Lung (tissue), 12 donors: Measurements from ENCODE around the gene SAMD11. TPM values are rescaled to one million over a fixed set of nuclear protein-coding genes. Genes with fewer than 3 reads are reported as not detected.

Source experiments
- ATAC-seq: fragments of 200-7000 bp; cut with Tn5 transposase; one replicate; pipeline ENCODE4 v1.9.1; 2020; ENCODE audit warnings: moderate number of reproducible peaks; ENCODE audit not compliant: insufficient read depth, low FRiP score
- DNase-seq, 3 donors: peaks; one replicate each; pipeline ENCODE4 v3.0.0-alpha.2; 2013 to 2017
- H3K27ac ChIP-seq, 2 donors: one replicate each; pipeline ENCODE4 v1.5.1; 2013; ENCODE audit warnings: mild to moderate bottlenecking in 2 of 2, moderate library complexity in 2 of 2, control low read depth in 1 of 2, inconsistent platforms in 1 of 2, low read depth in 1 of 2, low read length in 1 of 2
- H3K27me3 ChIP-seq, 3 donors: one replicate each; pipeline ENCODE4 v1.5.1; 2013; ENCODE audit warnings: low read length in 2 of 3; ENCODE audit not compliant: control insufficient read depth in 3 of 3, insufficient read depth in 3 of 3
- H3K36me3 ChIP-seq, 4 donors: one replicate each; pipeline ENCODE4 v1.5.1; 2013; ENCODE audit warnings: low read length in 4 of 4, mild to moderate bottlenecking in 1 of 4, moderate library complexity in 1 of 4; ENCODE audit not compliant: control insufficient read depth in 4 of 4, insufficient read depth in 4 of 4
- H3K4me1 ChIP-seq, 5 donors: one replicate each; pipeline ENCODE4 v1.5.1; 2013; ENCODE audit warnings: low read length in 5 of 5, mild to moderate bottlenecking in 2 of 5, moderate library complexity in 1 of 5; ENCODE audit not compliant: control insufficient read depth in 5 of 5, insufficient read depth in 5 of 5
- H3K4me3 ChIP-seq: one replicate; pipeline ENCODE4 v1.5.1; 2013; ENCODE audit warnings: mild to moderate bottlenecking, control low read depth, moderate library complexity
- H3K9ac ChIP-seq, 2 donors: one replicate each; pipeline ENCODE4 v1.5.1; 2013; ENCODE audit warnings: low read length in 2 of 2, control low read depth in 1 of 2; ENCODE audit not compliant: insufficient read depth in 1 of 2
- H3K9me3 ChIP-seq, 4 donors: one replicate each; pipeline ENCODE4 v1.5.1; 2013; ENCODE audit warnings: low read length in 3 of 4, mild to moderate bottlenecking in 1 of 4, moderate library complexity in 1 of 4; ENCODE audit not compliant: control insufficient read depth in 4 of 4, insufficient read depth in 3 of 4
- CTCF ChIP-seq: IDR thresholded peaks from 2 replicates; pipeline ENCODE4 v1.5.1; 2012; ENCODE audit warnings: mild to moderate bottlenecking; ENCODE audit errors: control extremely low read depth, extremely low read depth
- WGBS, 2 donors: extraction: QIAGEN DNeasy Blood & Tissue Kit; methylation state at CpG; one replicate each; pipeline ENCODE4 v1.1.7; 2013; 5-methylcytosine and 5-hydroxymethylcytosine counted together
- polyA plus RNA-seq, 2 donors: library from polyadenylated mRNA; stranded (reverse); fragments of 200-250 nt; gene quantifications; one replicate each; pipeline ENCODE4 v1.2.1, GENCODE V29; 2013
- total RNA-seq, 2 donors: library from RNA; depleted of rRNA in 1 of 2; stranded (reverse); fragments of >200 nt in 1 of 2; gene quantifications; one replicate each; pipeline ENCODE4 v1.2.1, GENCODE V29; 2014 to 2021
- donor health status: control.
- donor health status: control.
- donor health status: Bipolar disorder and iron deficiency.
- donor health status: healthy.
- donor health status: DM: yes; HTN: yes; CAD: no.

Gene SAMD11
- total and polyA plus RNA-seq, 4 donors = 3.7 to 26.3 (median 5.8) TPM

- peaks cover 0 to 19% (median under 1%) of the 10 kb centered on the region in 4 donors for H3K36me3 ChIP-seq
- no peak for ATAC-seq
- DNase-seq = peak in 1 of 3 donors; percentile 31
- TF ChIP-seq CTCF = no peak
- peaks cover 0 to 42% (median 11%) of the 10 kb centered on the region in 5 donors for H3K4me1 ChIP-seq
- H3K4me3 ChIP-seq = no peak overlapping the region
- H3K27me3 ChIP-seq = peaks cover 0 to 16% (median 5%) of the 10 kb centered on the region in 3 donors
- no peak overlapping the region for H3K9ac ChIP-seq
- H3K9me3 ChIP-seq = peaks cover 0 to 3% (median 0%) of the 10 kb centered on the region in 4 donors
- WGBS, 2 donors = 30 to 31% methylated on average over 10 of the region's 10 CpGs
- H3K27ac ChIP-seq = no peak overlapping the region
These were observed 9.8 kb downstream of the SAMD11 start for GRCh38 chr1:933603-933940.

GRCh38 chr1:934991-935750 lies 11.4 kb downstream of the SAMD11 start:
- DNase-seq (no peak), ATAC-seq (no peak)
- 19 to 26% methylated on average over 36 to 37 of the region's 37 CpGs for WGBS, 2 donors
- Histone ChIP-seq H3K4me1 (peaks cover 0 to 57% (median 11%) of the 10 kb centered on the region in 5 donors), H3K36me3 (peaks cover 0 to 10% (median under 1%) of the 10 kb centered on the region in 4 donors), H3K9ac (no peak overlapping the region), H3K4me3 (no peak overlapping the region), H3K27me3 (peaks cover 0 to 21% (median 5%) of the 10 kb centered on the region in 3 donors), H3K27ac (no peak overlapping the region), H3K9me3 (peaks cover 0 to 3% (median 0%) of the 10 kb centered on the region in 4 donors)
- no peak for TF ChIP-seq CTCF

GRCh38 chr1:935751-936231 lies 12.1 kb downstream of the SAMD11 start:
- Histone ChIP-seq H3K9me3 (peaks cover 0 to 3% (median 0%) of the 10 kb centered on the region in 4 donors), H3K9ac (no peak overlapping the region), H3K27ac (no peak overlapping the region), H3K4me3 (no peak overlapping the region), H3K4me1 (peaks cover 0 to 61% (median 16%) of the 10 kb centered on the region in 5 donors), H3K27me3 (peaks cover 0 to 21% (median 5%) of the 10 kb centered on the region in 3 donors), H3K36me3 (peaks cover 0 to 4% (median 0%) of the 10 kb centered on the region in 4 donors)
- WGBS, 2 donors = 23 to 27% methylated on average over 30 of the region's 30 CpGs
- no peak for TF ChIP-seq CTCF
- DNase-seq (peak; percentile 68 to 76 (median 70)), ATAC-seq (no peak)
